ENCODE measurements around the gene NUPR1. TPM values are rescaled to one million over a fixed set of nuclear protein-coding genes. Genes with fewer than 3 reads are reported as not detected.
"Not testable (repeated sequence)": the region's sequence is repeated elsewhere in the genome, so short reads cannot be mapped to it uniquely, and the experiment has no call there.

Gene NUPR1
- total and polyA plus RNA-seq, 12 donors = 16.7 to 74.4 (median 33.1) TPM

DNA sequence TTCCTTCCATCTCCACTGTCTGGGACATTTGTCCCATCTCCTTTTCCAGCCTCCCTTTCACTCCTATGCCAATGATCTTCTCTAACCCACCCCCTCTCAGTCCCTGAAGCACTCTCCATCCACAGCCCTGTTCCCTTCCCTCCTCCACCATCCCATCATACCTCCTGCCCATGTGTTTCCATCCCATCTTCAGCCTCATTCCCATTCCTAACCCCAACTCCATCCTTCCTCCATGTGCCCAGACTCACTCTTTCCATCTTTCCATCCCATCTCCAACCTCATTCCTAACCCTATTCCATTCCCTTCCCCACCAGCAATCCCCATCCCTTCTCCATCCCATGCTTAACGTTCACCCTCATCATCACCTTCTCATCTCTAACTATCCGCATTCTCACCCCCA lies 36.5 kb downstream of the NUPR1 start:
- Histone ChIP-seq H3K36me3 (peaks cover 0 to 20% (median 0%) of the 10 kb centered on the region in 9 donors), H3K4me1 (peaks cover 0 to 18% (median 0%) of the 10 kb centered on the region in 9 donors), H3K27ac (no peak overlapping the region), H3K27me3 (peaks cover 0 to 28% (median 0%) of the 10 kb centered on the region in 7 donors), H3K9me3 (no peaks in the 10 kb centered on the region), H3K4me3 (no peak overlapping the region)
- TF ChIP-seq CTCF (IDR thresholded peaks at IDR 0.05) = no peak
- intact Hi-C loops (cut with DNase I) = no loop called here
- DNase-seq (no peak), ATAC-seq (no peak)
- 64 to 82% methylated on average over 2 of the region's 2 CpGs for WGBS, 2 donors

GRCh38 chr16:28501258-28502232 lies 37.2 kb downstream of the NUPR1 start:
- no peak for TF ChIP-seq CTCF (IDR thresholded peaks at IDR 0.05)
- ATAC-seq = peak in 1 of 8 donors; percentile 8
- peaks cover 0 to 21% (median 0%) of the 10 kb centered on the region in 9 donors for H3K4me1 ChIP-seq
- peaks cover 0 to 30% (median 0%) of the 10 kb centered on the region in 7 donors for H3K27me3 ChIP-seq
- no peaks in the 10 kb centered on the region for H3K9me3 ChIP-seq
- no peak overlapping the region for H3K4me3 ChIP-seq
- intact Hi-C loops (cut with DNase I) = no loop called here
- H3K27ac ChIP-seq = no peak overlapping the region
- 84 to 86% methylated on average over 19 of the region's 19 CpGs for whole genome bisulfite sequencing, 2 donors
- H3K36me3 ChIP-seq = peaks cover 0 to 20% (median 0%) of the 10 kb centered on the region in 9 donors
- no peak for DNase-seq

DNA sequence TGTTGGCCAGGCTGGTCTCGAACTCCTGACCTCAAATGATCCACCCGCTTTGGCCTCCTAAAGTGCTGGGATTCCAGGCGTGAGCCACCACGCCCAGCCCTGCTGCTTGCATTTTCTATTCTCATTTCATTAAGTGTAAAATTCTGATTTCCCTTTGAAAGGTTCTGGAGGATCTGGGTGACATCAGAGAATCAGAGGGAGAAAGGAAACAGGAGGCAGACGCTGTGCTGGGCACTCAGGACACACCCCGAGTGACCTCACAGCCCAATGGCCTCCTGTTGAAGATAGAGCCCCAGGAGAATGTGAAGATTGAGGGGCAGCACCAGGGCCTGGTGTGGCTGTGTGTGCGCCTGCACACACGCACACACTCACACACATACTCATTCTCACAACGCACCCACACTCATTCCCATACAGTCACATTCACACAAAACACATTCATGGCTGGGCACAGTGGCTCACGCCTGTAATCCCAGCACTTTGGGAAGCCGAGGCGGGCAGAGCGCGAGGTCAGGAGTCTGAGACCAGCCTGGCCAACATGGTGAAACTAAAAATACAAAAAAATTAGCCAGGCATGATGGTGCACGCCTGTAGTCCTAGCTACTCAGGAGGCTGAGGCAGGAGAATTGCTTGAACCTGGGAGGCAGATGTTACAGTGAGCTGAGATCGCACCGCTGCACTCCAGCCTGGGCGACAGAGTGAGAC lies 38.1 kb downstream of the NUPR1 start:
- H3K9me3 ChIP-seq; H3K27ac ChIP-seq; intact Hi-C loops (cut with DNase I); ATAC-seq; H3K4me3 ChIP-seq; DNase-seq: not testable (repeated sequence)
- 77 to 83% methylated on average over 18 of the region's 18 CpGs for WGBS, 2 donors
- peaks cover 0 to 20% (median 0%) of the 10 kb centered on the region in 9 donors for H3K36me3 ChIP-seq
- peaks cover 0 to 23% (median 0%) of the 10 kb centered on the region in 9 donors for H3K4me1 ChIP-seq
- peaks cover 0 to 24% (median 0%) of the 10 kb centered on the region in 7 donors for H3K27me3 ChIP-seq

GRCh38 chr16:28499854-28500253 lies 38.9 kb downstream of the NUPR1 start:
- H3K4me1 ChIP-seq = peaks cover 0 to 22% (median 0%) of the 10 kb centered on the region in 9 donors
- no peak overlapping the region for H3K4me3 ChIP-seq
- peaks cover 0 to 23% (median 0%) of the 10 kb centered on the region in 7 donors for H3K27me3 ChIP-seq
- ATAC-seq (no peak), DNase-seq (no peak)
- H3K36me3 ChIP-seq = peaks cover 0 to 20% (median 0%) of the 10 kb centered on the region in 9 donors
- no peak for TF ChIP-seq CTCF (IDR thresholded peaks at IDR 0.05)
- 69 to 75% methylated on average over 9 to 10 of the region's 10 CpGs for WGBS, 2 donors
- H3K9me3 ChIP-seq = no peaks in the 10 kb centered on the region
- intact Hi-C loops (cut with DNase I) = loop anchor here in 2 of 10 donors (5.0 to 10.0 kb wide), 3 partner anchors 37 to 55 kb away; partner anchors contain the start of genes SGF29 (in 2 of the 2) and NUPR1 (in 1 of the 2)
- H3K27ac ChIP-seq = no peak overlapping the region
